SJSA1 (cell line): ENCODE measurements around the gene PPP1R26. TPM values are rescaled to one million over a fixed set of nuclear protein-coding genes. Genes with fewer than 3 reads are reported as not detected.

Experiments used
- DNase-seq, 2 experiments: peaks; one replicate each; pipeline ENCODE4 v3.0.0-alpha.2; 2015 to 2020; ENCODE audit warnings: low spot score in 2 of 2, low read depth in 1 of 2
- H3K27ac ChIP-seq: fragments of 250-450 bp; sonication (Bioruptor Pico); 2 replicates; pipeline ENCODE4 v1.5.1; 2020; ENCODE audit warnings: mild to moderate bottlenecking, moderate library complexity
- H3K27me3 ChIP-seq: fragments of 250-450 bp; sonication (Bioruptor Pico); replicated peaks from 2 replicates; pipeline ENCODE4 v1.5.1; 2020; ENCODE audit warnings: mild to moderate bottlenecking, moderate library complexity
- H3K36me3 ChIP-seq: fragments of 250-450 bp; sonication (Bioruptor Pico); 2 replicates; pipeline ENCODE4 v1.5.1; 2020; ENCODE audit warnings: mild to moderate bottlenecking
- H3K4me1 ChIP-seq: fragments of 250-450 bp; sonication (Bioruptor Pico); replicated peaks from 2 replicates; pipeline ENCODE4 v1.6.1; 2021; ENCODE audit warnings: mild to moderate bottlenecking
- H3K4me3 ChIP-seq: fragments of 250-450 bp; sonication (Bioruptor Pico); 2 replicates; pipeline ENCODE4 v1.5.1; 2020; ENCODE audit warnings: mild to moderate bottlenecking
- H3K9me3 ChIP-seq: fragments of 250-450 bp; sonication (Bioruptor Pico); replicated peaks from 2 replicates; pipeline ENCODE4 v1.5.1; 2020; ENCODE audit warnings: mild to moderate bottlenecking
- total RNA-seq: library from RNA; depleted of rRNA; stranded (reverse); fragments of >200 nt; shearing (Covaris generic); gene quantifications from 2 replicates; pipeline ENCODE4 v1.2.3, GENCODE V29; 2014

Gene PPP1R26
- total RNA-seq, 1 experiment from 2014 or later, result 16.8 TPM

- H3K9me3 ChIP-seq, result no peaks in the 10 kb centered on the region
- peak within 1 kb of the TSS; percentile 27; the same call in 1 of the 2 replicates for H3K27ac ChIP-seq
- peak; percentile 82 for DNase-seq
- H3K4me1 ChIP-seq, result peaks cover 21% of the 10 kb centered on the region
- peaks cover 48% of the 10 kb centered on the region for H3K36me3 ChIP-seq
- no peaks in the 10 kb centered on the region; the same call in 1 of the 2 replicates for H3K27me3 ChIP-seq
- peak within 1 kb of the TSS; percentile 77 for H3K4me3 ChIP-seq
Observed at GRCh38 chr9:135500525-135501260, 21.1 kb downstream of the PPP1R26 start, which contains the start of gene MRPS2. Gene MRPS2, plus strand, starts transcription at chr9:135500682. Its CDS starts 29 bp downstream, at chr9:135500711.

GRCh38 chr9:135501261-135502167, 21.9 kb downstream of the PPP1R26 start:
- H3K9me3 ChIP-seq, result no peaks in the 10 kb centered on the region
- H3K4me3 ChIP-seq, result peak overlapping the region; percentile 77
- H3K36me3 ChIP-seq, result peaks cover 48% of the 10 kb centered on the region
- no peaks in the 10 kb centered on the region; the same call in 1 of the 2 replicates for H3K27me3 ChIP-seq
- H3K27ac ChIP-seq, result 0 out of 2 replicates have a peak overlapping the region, but pooled peaks have one; percentile 27
- no peak for DNase-seq
- H3K4me1 ChIP-seq, result peaks cover 21% of the 10 kb centered on the region

GRCh38 chr9:135502168-135502872, 22.7 kb downstream of the PPP1R26 start:
- no peak overlapping the region for H3K27ac ChIP-seq
- H3K4me3 ChIP-seq, result no peak overlapping the region

GRCh38 chr9:135502873-135503321, 23.3 kb downstream of the PPP1R26 start:
- Histone ChIP-seq H3K27ac (no peak overlapping the region), H3K36me3 (peaks cover 48% of the 10 kb centered on the region), H3K27me3 (no peaks in the 10 kb centered on the region; the same call in 1 of the 2 replicates), H3K9me3 (no peaks in the 10 kb centered on the region), H3K4me1 (peaks cover 21% of the 10 kb centered on the region), H3K4me3 (no peak overlapping the region)
- no peak for DNase-seq

More at GRCh38 chr9:135502168-135502872, 22.7 kb downstream of the PPP1R26 start:
- peaks cover 48% of the 10 kb centered on the region for H3K36me3 ChIP-seq
- peaks cover 21% of the 10 kb centered on the region for H3K4me1 ChIP-seq
- no peak for DNase-seq
- no peaks in the 10 kb centered on the region; the same call in 1 of the 2 replicates for H3K27me3 ChIP-seq
- H3K9me3 ChIP-seq, result no peaks in the 10 kb centered on the region

- H3K9me3 ChIP-seq, result no peaks in the 10 kb centered on the region
- H3K36me3 ChIP-seq, result peaks cover 48% of the 10 kb centered on the region
- no peak overlapping the region for H3K27ac ChIP-seq
- H3K27me3 ChIP-seq, result no peaks in the 10 kb centered on the region
- DNase-seq, result no peak
- peaks cover 21% of the 10 kb centered on the region for H3K4me1 ChIP-seq
- no peak overlapping the region for H3K4me3 ChIP-seq
Observed at GRCh38 chr9:135503371-135504261, 24.0 kb downstream of the PPP1R26 start.

- peaks cover 16% of the 10 kb centered on the region for H3K4me1 ChIP-seq
- H3K4me3 ChIP-seq, result no peak overlapping the region
- H3K27me3 ChIP-seq, result no peaks in the 10 kb centered on the region
- H3K9me3 ChIP-seq, result no peaks in the 10 kb centered on the region
- H3K27ac ChIP-seq, result no peak overlapping the region
- DNase-seq, result peak in 1 of 2 experiments; percentile 26
- peaks cover 48% of the 10 kb centered on the region for H3K36me3 ChIP-seq
Observed at GRCh38 chr9:135504262-135505243, 25.0 kb downstream of the PPP1R26 start.

GRCh38 chr9:135505406-135506187, 26.0 kb downstream of the PPP1R26 start:
- H3K4me3 ChIP-seq, result no peak overlapping the region
- H3K36me3 ChIP-seq, result peaks cover 47% of the 10 kb centered on the region
- H3K27me3 ChIP-seq, result no peaks in the 10 kb centered on the region
- no peaks in the 10 kb centered on the region for H3K9me3 ChIP-seq
- DNase-seq, result no peak
- peaks cover 9% of the 10 kb centered on the region for H3K4me1 ChIP-seq
- H3K27ac ChIP-seq, result no peak overlapping the region

GRCh38 chr9:135506327-135507103, 26.9 kb downstream of the PPP1R26 start:
- Histone ChIP-seq H3K9me3 (no peaks in the 10 kb centered on the region), H3K36me3 (peaks cover 38% of the 10 kb centered on the region), H3K27ac (no peak overlapping the region), H3K27me3 (no peaks in the 10 kb centered on the region), H3K4me3 (no peak overlapping the region), H3K4me1 (peaks cover 4% of the 10 kb centered on the region)
- no peak for DNase-seq

GRCh38 chr9:135507104-135508035, 27.8 kb downstream of the PPP1R26 start:
- H3K4me3 ChIP-seq, result no peak overlapping the region
- H3K27ac ChIP-seq, result no peak overlapping the region
- DNase-seq, result peak in 1 of 2 experiments; percentile 30
- peaks cover 29% of the 10 kb centered on the region for H3K36me3 ChIP-seq
- no peaks in the 10 kb centered on the region for H3K4me1 ChIP-seq
- H3K9me3 ChIP-seq, result no peaks in the 10 kb centered on the region
- H3K27me3 ChIP-seq, result no peaks in the 10 kb centered on the region
